ENCODE results near the gene EXOC3L2.
"Not testable (repeated sequence)": the region's sequence is repeated elsewhere in the genome, so short reads cannot be mapped to it uniquely, and the experiment has no call there.

EXOC3L2 gene

GRCh38 chr19:45243144-45243732 lies 2.0 kb downstream of the EXOC3L2 start:
- DNase-seq (ENCODE audit: low read depth) = no peak
- no peak for TF ChIP-seq CTCF (conservative IDR thresholded peaks at IDR 0.05; ENCODE audit: low read depth, low read length)
- H3K4me3 ChIP-seq (ENCODE audit: low read depth, low read length) = no peak overlapping the region

GRCh38 chr19:45238556-45238955 lies 6.7 kb downstream of the EXOC3L2 start:
- no peak overlapping the region for H3K4me3 ChIP-seq (ENCODE audit: low read depth, low read length)
- TF ChIP-seq CTCF (conservative IDR thresholded peaks at IDR 0.05; ENCODE audit: low read depth, low read length) = no peak
- DNase-seq (ENCODE audit: low read depth) = no peak

- no peak overlapping the region for H3K4me3 ChIP-seq (ENCODE audit: low read depth, low read length)
- DNase-seq (ENCODE audit: low read depth) = no peak
- no peak for TF ChIP-seq CTCF (conservative IDR thresholded peaks at IDR 0.05; ENCODE audit: low read depth, low read length)
These were observed 9.7 kb downstream of the EXOC3L2 start for GRCh38 chr19:45235485-45235884.

- no peak overlapping the region for H3K4me3 ChIP-seq (ENCODE audit: low read depth, low read length)
- no peak for DNase-seq (ENCODE audit: low read depth)
- TF ChIP-seq CTCF (conservative IDR thresholded peaks at IDR 0.05; ENCODE audit: low read depth, low read length) = no peak
These were observed 10.9 kb downstream of the EXOC3L2 start for GRCh38 chr19:45234089-45234869.

GRCh38 chr19:45231891-45232290 lies 13.3 kb downstream of the EXOC3L2 start:
- no peak overlapping the region for H3K4me3 ChIP-seq (ENCODE audit: low read depth, low read length)
- TF ChIP-seq CTCF (conservative IDR thresholded peaks at IDR 0.05; ENCODE audit: low read depth, low read length) = no peak
- no peak for DNase-seq (ENCODE audit: low read depth)

GRCh38 chr19:45229056-45229455 lies 16.2 kb downstream of the EXOC3L2 start:
- DNase-seq (ENCODE audit: low read depth); H3K4me3 ChIP-seq (ENCODE audit: low read depth, low read length): not testable (repeated sequence)

GRCh38 chr19:45224645-45225044 lies 20.6 kb downstream of the EXOC3L2 start:
- no peak for DNase-seq (ENCODE audit: low read depth)
- no peak overlapping the region for H3K4me3 ChIP-seq (ENCODE audit: low read depth, low read length)
- TF ChIP-seq CTCF (conservative IDR thresholded peaks at IDR 0.05; ENCODE audit: low read depth, low read length) = no peak
